ENCODE data around the gene FOSL2. TPM values are rescaled to one million over a fixed set of nuclear protein-coding genes. Genes with fewer than 3 reads are reported as not detected.

FOSL2 gene
- total and polyA plus RNA-seq, 2 donors, result 6.0 to 37.1 TPM

GRCh38 chr2:28449488-28450395, 57.1 kb downstream of the FOSL2 start:
- WGBS, result 76% methylated on average over 17 of the region's 17 CpGs
- Histone ChIP-seq H3K9me3 (ENCODE audit: control insufficient read depth in 2 of 2, insufficient read depth in 1 of 2, low read length in 1 of 2) (peaks cover 0 to 3% of the 10 kb centered on the region in 2 donors), H3K27ac (ENCODE audit: low read depth in 1 of 2, low read length in 1 of 2) (no peak overlapping the region), H3K4me1 (ENCODE audit: control insufficient read depth in 2 of 2, insufficient read depth in 2 of 2, low read length in 2 of 2) (no peaks in the 10 kb centered on the region), H3K4me3 (ENCODE audit: low read length in 2 of 2) (no peak overlapping the region), H3K36me3 (ENCODE audit: control insufficient read depth in 2 of 2, insufficient read depth in 2 of 2, low read length in 1 of 2) (no peaks in the 10 kb centered on the region), H3K27me3 (ENCODE audit: control insufficient read depth in 2 of 2, insufficient read depth in 1 of 2, low read length in 1 of 2) (no peaks in the 10 kb centered on the region)
- no peak for DNase-seq (ENCODE audit: low read depth in 6 of 9, low spot score in 9 of 9)

- Histone ChIP-seq H3K4me1 (ENCODE audit: control insufficient read depth in 2 of 2, insufficient read depth in 2 of 2, low read length in 2 of 2) (no peaks in the 10 kb centered on the region), H3K27ac (ENCODE audit: low read depth in 1 of 2, low read length in 1 of 2) (no peak overlapping the region), H3K36me3 (ENCODE audit: control insufficient read depth in 2 of 2, insufficient read depth in 2 of 2, low read length in 1 of 2) (no peaks in the 10 kb centered on the region), H3K27me3 (ENCODE audit: control insufficient read depth in 2 of 2, insufficient read depth in 1 of 2, low read length in 1 of 2) (no peaks in the 10 kb centered on the region), H3K9me3 (ENCODE audit: control insufficient read depth in 2 of 2, insufficient read depth in 1 of 2, low read length in 1 of 2) (peaks cover 0 to 3% of the 10 kb centered on the region in 2 donors), H3K4me3 (ENCODE audit: low read length in 2 of 2) (no peak overlapping the region)
- WGBS, result 97% methylated on average over 15 of the region's 15 CpGs
- DNase-seq (ENCODE audit: low read depth in 6 of 9, low spot score in 9 of 9), result no peak
These were observed 58.4 kb downstream of the FOSL2 start for GRCh38 chr2:28450901-28451565.

GRCh38 chr2:28451793-28452533, 59.3 kb downstream of the FOSL2 start:
- Histone ChIP-seq H3K9me3 (ENCODE audit: control insufficient read depth in 2 of 2, insufficient read depth in 1 of 2, low read length in 1 of 2) (peaks cover 0 to 3% of the 10 kb centered on the region in 2 donors), H3K36me3 (ENCODE audit: control insufficient read depth in 2 of 2, insufficient read depth in 2 of 2, low read length in 1 of 2) (no peaks in the 10 kb centered on the region), H3K27me3 (ENCODE audit: control insufficient read depth in 2 of 2, insufficient read depth in 1 of 2, low read length in 1 of 2) (no peaks in the 10 kb centered on the region), H3K27ac (ENCODE audit: low read depth in 1 of 2, low read length in 1 of 2) (no peak overlapping the region), H3K4me1 (ENCODE audit: control insufficient read depth in 2 of 2, insufficient read depth in 2 of 2, low read length in 2 of 2) (no peaks in the 10 kb centered on the region), H3K4me3 (ENCODE audit: low read length in 2 of 2) (no peak overlapping the region)
- 92% methylated on average over 19 of the region's 19 CpGs for WGBS
- DNase-seq (ENCODE audit: low read depth in 6 of 9, low spot score in 9 of 9), result no peak

DNA sequence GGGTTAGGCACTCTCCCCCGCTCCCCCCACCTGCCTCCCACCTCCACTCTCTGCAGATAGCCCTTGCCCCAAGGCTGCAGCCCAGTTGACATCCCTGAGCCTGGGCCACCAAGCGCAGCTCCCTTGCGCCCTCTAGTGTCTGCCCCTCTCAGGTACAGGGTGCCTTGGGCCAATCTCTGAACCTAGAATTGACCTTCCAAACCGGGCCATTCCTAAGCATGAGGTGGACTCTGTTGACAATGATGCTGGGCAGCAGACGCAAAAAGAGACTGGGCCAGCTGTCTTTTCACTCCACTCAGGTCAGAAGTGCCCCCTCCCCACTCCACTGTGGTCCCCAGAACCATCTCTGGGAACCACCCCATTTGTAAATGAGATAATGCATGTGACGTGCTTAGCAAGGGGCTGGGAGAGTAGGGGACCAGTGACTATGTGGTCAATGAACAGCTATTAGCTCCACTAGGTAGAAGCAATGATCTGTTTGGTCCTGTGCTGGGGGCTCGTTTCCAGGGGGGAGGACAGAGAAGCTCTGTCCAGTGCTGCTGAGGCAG, 60.0 kb downstream of the FOSL2 start:
- H3K9me3 ChIP-seq (ENCODE audit: control insufficient read depth in 2 of 2, insufficient read depth in 1 of 2, low read length in 1 of 2), result peaks cover 0 to 3% of the 10 kb centered on the region in 2 donors
- no peaks in the 10 kb centered on the region for H3K27me3 ChIP-seq (ENCODE audit: control insufficient read depth in 2 of 2, insufficient read depth in 1 of 2, low read length in 1 of 2)
- no peak overlapping the region for H3K27ac ChIP-seq (ENCODE audit: low read depth in 1 of 2, low read length in 1 of 2)
- no peaks in the 10 kb centered on the region for H3K36me3 ChIP-seq (ENCODE audit: control insufficient read depth in 2 of 2, insufficient read depth in 2 of 2, low read length in 1 of 2)
- no peaks in the 10 kb centered on the region for H3K4me1 ChIP-seq (ENCODE audit: control insufficient read depth in 2 of 2, insufficient read depth in 2 of 2, low read length in 2 of 2)
- peak; percentile 9 to 77 (median 35) for DNase-seq (ENCODE audit: low read depth in 6 of 9, low spot score in 9 of 9)
- 47% methylated on average over 7 of the region's 7 CpGs for WGBS
- H3K4me3 ChIP-seq (ENCODE audit: low read length in 2 of 2), result no peak overlapping the region

DNA sequence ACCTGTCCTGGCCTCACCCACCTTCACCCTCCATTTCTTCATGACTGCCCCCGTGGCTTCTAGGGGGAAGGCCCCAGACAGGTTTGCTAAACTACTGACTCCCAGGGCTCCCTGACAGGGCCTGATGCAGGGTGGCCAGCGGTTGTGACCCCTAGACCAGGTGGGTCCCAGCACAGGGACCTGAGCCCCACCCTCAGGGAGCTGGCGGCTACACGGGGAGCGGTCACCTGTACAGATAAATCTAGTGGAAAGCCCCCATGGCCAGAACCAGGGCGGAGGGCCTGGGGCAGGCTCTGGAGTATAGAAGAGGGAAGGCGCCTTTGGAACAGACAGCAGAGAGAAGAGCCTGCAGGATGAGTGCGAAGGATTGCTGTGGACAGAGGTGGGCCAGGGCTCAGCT, 60.7 kb downstream of the FOSL2 start:
- Histone ChIP-seq H3K9me3 (ENCODE audit: control insufficient read depth in 2 of 2, insufficient read depth in 1 of 2, low read length in 1 of 2) (peaks cover 0 to 3% of the 10 kb centered on the region in 2 donors), H3K27me3 (ENCODE audit: control insufficient read depth in 2 of 2, insufficient read depth in 1 of 2, low read length in 1 of 2) (no peaks in the 10 kb centered on the region), H3K36me3 (ENCODE audit: control insufficient read depth in 2 of 2, insufficient read depth in 2 of 2, low read length in 1 of 2) (no peaks in the 10 kb centered on the region), H3K4me3 (ENCODE audit: low read length in 2 of 2) (no peak overlapping the region), H3K27ac (ENCODE audit: low read depth in 1 of 2, low read length in 1 of 2) (no peak overlapping the region), H3K4me1 (ENCODE audit: control insufficient read depth in 2 of 2, insufficient read depth in 2 of 2, low read length in 2 of 2) (no peaks in the 10 kb centered on the region)
- DNase-seq (ENCODE audit: low read depth in 6 of 9, low spot score in 9 of 9), result no peak
- WGBS, result 97% methylated on average over 8 of the region's 8 CpGs

DNA sequence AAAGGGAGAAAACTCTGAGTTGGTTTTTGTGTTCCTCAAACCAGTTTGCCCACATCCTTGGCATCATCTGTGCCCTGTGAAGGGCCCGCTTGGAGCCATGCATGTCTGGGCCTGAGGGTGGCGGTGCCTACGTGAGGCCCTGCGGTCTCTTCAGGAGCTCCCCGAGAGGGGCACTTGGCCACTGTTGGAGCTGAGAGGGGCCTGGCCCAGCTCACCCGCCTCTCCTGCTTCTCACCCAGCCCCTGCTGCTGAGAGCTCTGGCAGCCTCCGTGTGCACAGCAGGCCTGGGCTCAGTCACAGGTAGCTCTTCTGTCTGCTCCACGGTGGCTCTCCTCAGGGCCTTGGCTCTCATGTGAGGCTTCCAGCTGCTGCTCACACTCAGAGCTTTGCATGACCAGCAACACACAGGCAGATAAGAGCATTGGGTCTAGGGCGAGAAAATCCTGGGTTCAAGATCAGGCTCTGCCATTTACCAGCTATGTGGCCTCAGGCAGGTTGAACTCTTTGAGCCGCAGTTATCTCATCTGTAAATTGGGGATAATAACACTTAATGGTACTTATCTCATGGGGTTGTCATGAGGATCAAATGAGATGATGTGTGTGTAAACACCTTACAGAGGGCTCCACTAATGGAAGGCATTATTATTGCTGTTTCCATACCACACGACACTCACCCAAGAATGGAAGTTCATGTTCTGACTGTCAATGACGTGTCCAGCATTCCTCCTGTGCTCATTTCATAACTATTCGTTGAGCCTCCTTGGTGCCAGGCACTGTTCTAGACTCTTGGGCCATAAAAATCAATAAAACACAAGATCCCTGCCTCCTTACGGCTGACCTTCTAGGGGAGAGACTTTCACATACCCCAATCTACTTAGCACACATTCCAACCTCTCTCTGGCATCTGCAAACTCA, 61.6 kb downstream of the FOSL2 start:
- H3K9me3 ChIP-seq (ENCODE audit: control insufficient read depth in 2 of 2, insufficient read depth in 1 of 2, low read length in 1 of 2), result peaks cover 0 to 3% of the 10 kb centered on the region in 2 donors
- H3K36me3 ChIP-seq (ENCODE audit: control insufficient read depth in 2 of 2, insufficient read depth in 2 of 2, low read length in 1 of 2), result no peaks in the 10 kb centered on the region
- no peak overlapping the region for H3K27ac ChIP-seq (ENCODE audit: low read depth in 1 of 2, low read length in 1 of 2)
- no peaks in the 10 kb centered on the region for H3K27me3 ChIP-seq (ENCODE audit: control insufficient read depth in 2 of 2, insufficient read depth in 1 of 2, low read length in 1 of 2)
- WGBS, result 97% methylated on average over 14 of the region's 14 CpGs
- no peaks in the 10 kb centered on the region for H3K4me1 ChIP-seq (ENCODE audit: control insufficient read depth in 2 of 2, insufficient read depth in 2 of 2, low read length in 2 of 2)
- no peak overlapping the region for H3K4me3 ChIP-seq (ENCODE audit: low read length in 2 of 2)
- DNase-seq (ENCODE audit: low read depth in 6 of 9, low spot score in 9 of 9), result no peak

- no peak for DNase-seq (ENCODE audit: low read depth in 6 of 9, low spot score in 9 of 9)
- no peaks in the 10 kb centered on the region for H3K4me1 ChIP-seq (ENCODE audit: control insufficient read depth in 2 of 2, insufficient read depth in 2 of 2, low read length in 2 of 2)
- peaks cover 0 to under 1% of the 10 kb centered on the region in 2 donors for H3K9me3 ChIP-seq (ENCODE audit: control insufficient read depth in 2 of 2, insufficient read depth in 1 of 2, low read length in 1 of 2)
- 97% methylated on average over 10 of the region's 10 CpGs for WGBS
- no peaks in the 10 kb centered on the region for H3K27me3 ChIP-seq (ENCODE audit: control insufficient read depth in 2 of 2, insufficient read depth in 1 of 2, low read length in 1 of 2)
- no peaks in the 10 kb centered on the region for H3K36me3 ChIP-seq (ENCODE audit: control insufficient read depth in 2 of 2, insufficient read depth in 2 of 2, low read length in 1 of 2)
- H3K27ac ChIP-seq (ENCODE audit: low read depth in 1 of 2, low read length in 1 of 2), result no peak overlapping the region
- H3K4me3 ChIP-seq (ENCODE audit: low read length in 2 of 2), result no peak overlapping the region
These were observed 64.6 kb downstream of the FOSL2 start for GRCh38 chr2:28457237-28457636.

- H3K27me3 ChIP-seq (ENCODE audit: control insufficient read depth in 2 of 2, insufficient read depth in 1 of 2, low read length in 1 of 2), result no peaks in the 10 kb centered on the region
- DNase-seq (ENCODE audit: low read depth in 6 of 9, low spot score in 9 of 9), result no peak
- H3K4me1 ChIP-seq (ENCODE audit: control insufficient read depth in 2 of 2, insufficient read depth in 2 of 2, low read length in 2 of 2), result no peaks in the 10 kb centered on the region
- H3K27ac ChIP-seq (ENCODE audit: low read depth in 1 of 2, low read length in 1 of 2), result no peak overlapping the region
- no peaks in the 10 kb centered on the region for H3K36me3 ChIP-seq (ENCODE audit: control insufficient read depth in 2 of 2, insufficient read depth in 2 of 2, low read length in 1 of 2)
- H3K9me3 ChIP-seq (ENCODE audit: control insufficient read depth in 2 of 2, insufficient read depth in 1 of 2, low read length in 1 of 2), result peaks cover 0 to 4% of the 10 kb centered on the region in 2 donors
- H3K4me3 ChIP-seq (ENCODE audit: low read length in 2 of 2), result no peak overlapping the region
- 59% methylated on average over 2 of the region's 2 CpGs for WGBS
These were observed 68.4 kb downstream of the FOSL2 start for GRCh38 chr2:28461056-28461455.

Measured in thymus (tissue), 11 donors.